ENCODE results near the gene MORN1. TPM values are rescaled to one million over a fixed set of nuclear protein-coding genes. Genes with fewer than 3 reads are reported as not detected.
"Not testable (repeated sequence)": the region's sequence is repeated elsewhere in the genome, so short reads cannot be mapped to it uniquely, and the experiment has no call there.

The MORN1 gene
- total and polyA plus RNA-seq, 2 of the 4 experiments (the other 2 are of a cell fraction), result 3.0 to 4.2 TPM

GRCh38 chr1:2296211-2296610 is 95.1 kb downstream of the MORN1 start:
- H3K9me3 ChIP-seq (ENCODE audit: control insufficient read depth, insufficient read depth, low read length); H3K9ac ChIP-seq (ENCODE audit: low read depth, low read length); H3K27ac ChIP-seq (ENCODE audit: insufficient read depth, low read length); H2AFZ ChIP-seq (replicated peaks; ENCODE audit: low read length, poor library complexity); H3K36me3 ChIP-seq (ENCODE audit: control insufficient read depth, insufficient read depth, low read length); dilution Hi-C loops (cut with HindIII; ENCODE audit: low sequenced_read_pairs, unreplicated experiment); H3K18ac ChIP-seq (ENCODE audit: low read depth, low read length); H4K91ac ChIP-seq (ENCODE audit: insufficient read depth, low read depth, low read length); H4K5ac ChIP-seq (ENCODE audit: low read depth, low read length); H2AK5ac ChIP-seq (ENCODE audit: low read depth, low read length); H3K56ac ChIP-seq (ENCODE audit: extremely low read depth, insufficient read depth, low read length); H2AK9ac ChIP-seq (replicated peaks; ENCODE audit: low read depth, low read length, poor library complexity); intact Hi-C loops (cut with micrococcal nuclease); H2BK15ac ChIP-seq (ENCODE audit: low read depth, low read length); BruUV-seq (replicated peaks); H3K4me3 ChIP-seq (ENCODE audit: insufficient read depth, low read depth, low read length); H2BK20ac ChIP-seq (ENCODE audit: low read depth, low read length); H2BK120ac ChIP-seq (ENCODE audit: low read depth, low read length); H3K27me3 ChIP-seq (ENCODE audit: control insufficient read depth, insufficient read depth, low read length); H3K4me2 ChIP-seq (ENCODE audit: low read depth, low read length); H2BK5ac ChIP-seq (ENCODE audit: low read depth, low read length, poor library complexity, severe bottlenecking): not testable (repeated sequence)
- peak; percentile 49 for TF ChIP-seq RCOR1 (IDR thresholded peaks at IDR 0.05; ENCODE audit: insufficient replicate concordance, low read length)
- peak; percentile 45 for TF ChIP-seq CEBPB (IDR thresholded peaks at IDR 0.05; ENCODE audit: low read depth, low read length)
- TF ChIP-seq BHLHE40 (IDR thresholded peaks at IDR 0.05; ENCODE audit: low read depth, low read length), result peak; percentile 17; the same call in 1 of the 2 replicates
- 0 out of 2 replicates have a peak, but pooled peaks have one; percentile 7 for ATAC-seq (ENCODE audit: low read depth)
- Histone ChIP-seq H3K4ac (ENCODE audit: low read depth, low read length) (peak overlapping the region; percentile 29; the same call in 1 of the 2 replicates), H3K4me1 (ENCODE audit: control insufficient read depth, insufficient read depth, low read length) (peaks cover 57% of the 10 kb centered on the region), H4K20me1 (ENCODE audit: insufficient read depth, low read length) (peaks cover 73% of the 10 kb centered on the region), H3K79me1 (ENCODE audit: low read depth in 1 of 2, low read length in 2 of 2) (peaks cover 7 to 96% of the 10 kb centered on the region in 2 experiments; a peak in 3 of 4 replicates), H3K14ac (replicated peaks; ENCODE audit: low read depth, low read length) (0 out of 2 replicates have a peak overlapping the region, but pooled peaks have one; percentile 72), H3K23ac (ENCODE audit: low read depth, low read length) (0 out of 2 replicates have a peak overlapping the region, but pooled peaks have one; percentile 52), H4K8ac (ENCODE audit: low read depth in 2 of 2, low read length in 2 of 2) (peak overlapping the region in 1 of 2 experiments; percentile 2; a peak in 1 of 4 replicates), H3K9me1 (ENCODE audit: insufficient read depth, low read length) (peaks cover 43% of the 10 kb centered on the region)
- peak; percentile 81 for DNase-seq
- ChIA-PET POLR2A (ENCODE audit: unreplicated experiment) (interaction anchor here (0.6 kb wide), 1 partner anchor 15 kb away, joined by 4 read pairs; no protein-coding TSS in a partner anchor), CTCF (interaction anchor here (0.6 to 1.1 kb wide), 2 partner anchors 19 to 219 kb away, joined by 3 read pairs; no protein-coding TSS in a partner anchor)
- in situ Hi-C loops (cut with MboI; ENCODE audit: low sequenced_read_pairs), result loop anchor here (5.0 kb wide), 1 partner anchor 59 kb away; no protein-coding TSS in a partner anchor
- WGBS, 2 experiments (ENCODE audit: extremely low coverage in 2 of 2, insufficient read length in 1 of 2), result 33% methylated on average over 3 of the region's 9 CpGs; no CpG with 5 or more reads in 1 of the 2 experiments

All from IMR-90 (cell line).